CD14-positive monocyte (primary cell): Measurements from ENCODE around the gene SUFU. TPM values are rescaled to one million over a fixed set of nuclear protein-coding genes. Genes with fewer than 3 reads are reported as not detected.

Experiments
- DNase-seq, 3 donors: peaks; one replicate each; pipeline ENCODE4 v3.0.0-alpha.2; 2011 to 2022
- H2AFZ ChIP-seq: 2 replicates; pipeline ENCODE4 v1.6.0; 2012; ENCODE audit warnings: mild to moderate bottlenecking, low read depth, low read length, inconsistent platforms; ENCODE audit not compliant: insufficient read depth, poor library complexity, severe bottlenecking
- H3K27ac ChIP-seq, 2 donors: 1 replicate in 1 of 2; 2 replicates in 1 of 2; pipeline ENCODE4 v1.5.1; 2012 to 2013; ENCODE audit warnings: low read length in 2 of 2, control low read depth in 1 of 2, inconsistent platforms in 1 of 2, low read depth in 1 of 2, mild to moderate bottlenecking in 1 of 2
- H3K27me3 ChIP-seq, 2 donors: one replicate each; pipeline versions ENCODE4 v1.6.0 to v1.6.1; 2011 to 2013; ENCODE audit warnings: low read length in 2 of 2; ENCODE audit not compliant: control insufficient read depth in 2 of 2, insufficient read depth in 2 of 2
- H3K36me3 ChIP-seq, 2 donors: replicated peaks in 1 of 2; 1 replicate in 1 of 2; 2 replicates in 1 of 2; pipeline versions ENCODE4 v1.5.1 to v1.6.1; 2012 to 2013; ENCODE audit warnings: low read length in 2 of 2, control low read depth in 1 of 2, inconsistent platforms in 1 of 2, mild to moderate bottlenecking in 1 of 2; ENCODE audit not compliant: insufficient read depth in 2 of 2, control insufficient read depth in 1 of 2
- H3K4me1 ChIP-seq, 2 donors: 1 replicate in 1 of 2; 2 replicates in 1 of 2; pipeline versions ENCODE4 v1.5.1 to v1.6.1; 2012 to 2013; ENCODE audit warnings: low read length in 2 of 2, control low read depth in 1 of 2, inconsistent platforms in 1 of 2, mild to moderate bottlenecking in 1 of 2, moderate library complexity in 1 of 2; ENCODE audit not compliant: insufficient read depth in 2 of 2, control insufficient read depth in 1 of 2
- H3K4me2 ChIP-seq: replicated peaks from 2 replicates; pipeline ENCODE3; 2012; ENCODE audit warnings: low read length, moderate library complexity, mild to moderate bottlenecking; ENCODE audit not compliant: poor library complexity, severe bottlenecking; ENCODE audit errors: extremely low read depth
- H3K4me3 ChIP-seq, 3 experiments: fragments of 200-600 bp in 1 of 3; sonication (generic) in 1 of 3; replicated peaks in 1 of 3; 1 replicate in 2 of 3; 2 replicates in 1 of 3; pipeline ENCODE4 v1.5.1; 2011 to 2013; ENCODE audit warnings: low read length in 3 of 3, mild to moderate bottlenecking in 3 of 3, control low read depth in 2 of 3, low read depth in 2 of 3, inconsistent platforms in 1 of 3, moderate library complexity in 1 of 3
- H3K79me2 ChIP-seq: 2 replicates; pipeline ENCODE4 v1.6.0; 2012; ENCODE audit warnings: mild to moderate bottlenecking, control low read depth, inconsistent platforms, low read length, moderate library complexity; ENCODE audit not compliant: insufficient read depth
- H3K9ac ChIP-seq: 2 replicates; pipeline ENCODE4 v1.6.0; 2017; ENCODE audit warnings: low read length, mild to moderate bottlenecking; ENCODE audit not compliant: insufficient read depth, poor library complexity, severe bottlenecking
- H3K9me3 ChIP-seq, 2 donors: replicated peaks in 1 of 2; 1 replicate in 1 of 2; 2 replicates in 1 of 2; pipeline versions ENCODE4 v1.5.1 to v1.6.1; 2012 to 2013; ENCODE audit warnings: low read length in 2 of 2, control low read depth in 1 of 2; ENCODE audit not compliant: control insufficient read depth in 1 of 2, insufficient read depth in 1 of 2
- H4K20me1 ChIP-seq: 2 replicates; pipeline ENCODE4 v1.6.0; 2012; ENCODE audit warnings: mild to moderate bottlenecking, low read length, control low read depth, moderate library complexity; ENCODE audit not compliant: insufficient read depth
- H3K27ac Mint-ChIP-seq, 7 donors: one replicate each; pipeline ENCODE4 v1.8.0; 2020; ENCODE audit warnings: mild to moderate bottlenecking in 7 of 7, mixed read lengths in 7 of 7, moderate library complexity in 6 of 7, inconsistent platforms in 2 of 7
- H3K27me3 Mint-ChIP-seq, 3 donors: one replicate each; pipeline ENCODE4 v1.8.0; 2021 to 2022; ENCODE audit warnings: low read depth in 3 of 3, mild to moderate bottlenecking in 3 of 3, mixed read lengths in 3 of 3, moderate library complexity in 3 of 3, inconsistent platforms in 1 of 3
- H3K36me3 Mint-ChIP-seq, 2 donors: one replicate each; pipeline ENCODE4 v1.8.0; 2020; ENCODE audit warnings: mixed read lengths in 2 of 2, inconsistent platforms in 1 of 2, mild to moderate bottlenecking in 1 of 2
- H3K4me1 Mint-ChIP-seq: one replicate; pipeline ENCODE4 v1.8.0; 2020; ENCODE audit warnings: mild to moderate bottlenecking, mixed read lengths
- H3K4me3 Mint-ChIP-seq, 2 donors: one replicate each; pipeline ENCODE4 v1.8.0; 2020; ENCODE audit warnings: mild to moderate bottlenecking in 2 of 2, mixed read lengths in 2 of 2, moderate library complexity in 1 of 2
- H3K9me3 Mint-ChIP-seq, 7 donors: one replicate each; pipeline ENCODE4 v1.8.0; 2020 to 2022; ENCODE audit warnings: mixed read lengths in 7 of 7, mild to moderate bottlenecking in 6 of 7, moderate library complexity in 6 of 7, inconsistent platforms in 2 of 7
- CTCF ChIP-seq: fragments of 200-600 bp; IDR thresholded peaks from one replicate; pipeline ENCODE4 v1.8.0; 2022; ENCODE audit warnings: antibody characterized with exemption, mild to moderate bottlenecking
- WGBS: methylation state at CpG from one replicate; pipeline ENCODE4 v1.1.5; 2013; ENCODE audit warnings: missing lambda C conversion rate; ENCODE audit not compliant: insufficient coverage; 5-methylcytosine and 5-hydroxymethylcytosine counted together
- intact Hi-C, 2 donors: fragments of 100-400 bp; cut with micrococcal nuclease; formaldehyde crosslinking; loops; one replicate each; pipeline versions ENCODE4 v1.15.0 to v1.15.1; 2023
- polyA plus RNA-seq, 3 donors: library from polyadenylated mRNA; depleted of rRNA in 1 of 3; unstranded in 2 of 3; stranded (reverse) in 1 of 3; fragments of 300-500 nt in 2 of 3; fragments of >200 nt in 1 of 3; fragmentation: Illumina TruSeq in 2 of 3; gene quantifications; 1 replicate in 2 of 3; 2 replicates in 1 of 3; pipeline ENCODE4 v1.2.3, GENCODE V29; 2012 to 2021

Gene SUFU
- polyA plus RNA-seq, 3 donors: 3.2 to 10.0 (median 5.7) TPM

GRCh38 chr10:102598243-102598642 lies 94.5 kb downstream of the SUFU start:
- intact Hi-C loops: no loop called here
- Mint-ChIP-seq H3K4me3 (no peak overlapping the region), H3K27me3 (peaks cover 0 to 5% (median 0%) of the 10 kb centered on the region in 3 donors), H3K27ac (peak overlapping the region in 1 of 7 donors; percentile 52), H3K36me3 (peaks cover 74 to 88% of the 10 kb centered on the region in 2 donors), H3K4me1 (peaks cover 26% of the 10 kb centered on the region), H3K9me3 (no peaks in the 10 kb centered on the region)
- no peak for TF ChIP-seq CTCF
- H3K4me1 ChIP-seq: peaks cover 3 to 21% of the 10 kb centered on the region in 2 donors
- no peak overlapping the region for H3K4me3 ChIP-seq
- no peaks in the 10 kb centered on the region for H3K9me3 ChIP-seq
- no peaks in the 10 kb centered on the region for H3K27me3 ChIP-seq
- peaks cover 11% of the 10 kb centered on the region for H4K20me1 ChIP-seq
- WGBS: no CpG with 5 or more reads among the region's 8 CpGs
- DNase-seq: no peak
- no peak overlapping the region for H3K4me2 ChIP-seq
- H3K79me2 ChIP-seq: no peaks in the 10 kb centered on the region
- H3K27ac ChIP-seq: no peak overlapping the region
- H3K9ac ChIP-seq: no peak overlapping the region
- no peak overlapping the region for H2AFZ ChIP-seq
- peaks cover 80 to 100% of the 10 kb centered on the region in 2 donors for H3K36me3 ChIP-seq

GRCh38 chr10:102599565-102600327 lies 96.0 kb downstream of the SUFU start:
- no peak overlapping the region for H3K27ac ChIP-seq
- H3K4me1 Mint-ChIP-seq: peaks cover 36% of the 10 kb centered on the region

More at GRCh38 chr10:102599565-102600327, 96.0 kb downstream of the SUFU start:
- H3K79me2 ChIP-seq: no peaks in the 10 kb centered on the region
- Mint-ChIP-seq H3K27ac (peak overlapping the region in 1 of 7 donors; percentile 31), H3K9me3 (no peaks in the 10 kb centered on the region), H3K36me3 (peaks cover 74 to 88% of the 10 kb centered on the region in 2 donors), H3K27me3 (no peaks in the 10 kb centered on the region), H3K4me3 (no peak overlapping the region)
- no peaks in the 10 kb centered on the region for H3K9me3 ChIP-seq
- H3K4me3 ChIP-seq: no peak overlapping the region
- 3% methylated on average over 3 of the region's 7 CpGs for WGBS
- H3K4me1 ChIP-seq: peaks cover 3 to 21% of the 10 kb centered on the region in 2 donors
- H3K4me2 ChIP-seq: no peak overlapping the region
- no peak for DNase-seq
- H3K36me3 ChIP-seq: peaks cover 81 to 100% of the 10 kb centered on the region in 2 donors
- H4K20me1 ChIP-seq: peaks cover 11% of the 10 kb centered on the region
- intact Hi-C loops: no loop called here
- no peaks in the 10 kb centered on the region for H3K27me3 ChIP-seq
- no peak overlapping the region for H3K9ac ChIP-seq
- no peak for TF ChIP-seq CTCF
- H2AFZ ChIP-seq: no peak overlapping the region
